Measurements from ENCODE around the gene GRIA3.
"Not testable (repeated sequence)": the region's sequence is repeated elsewhere in the genome, so short reads cannot be mapped to it uniquely, and the experiment has no call there.

Gene GRIA3

DNA sequence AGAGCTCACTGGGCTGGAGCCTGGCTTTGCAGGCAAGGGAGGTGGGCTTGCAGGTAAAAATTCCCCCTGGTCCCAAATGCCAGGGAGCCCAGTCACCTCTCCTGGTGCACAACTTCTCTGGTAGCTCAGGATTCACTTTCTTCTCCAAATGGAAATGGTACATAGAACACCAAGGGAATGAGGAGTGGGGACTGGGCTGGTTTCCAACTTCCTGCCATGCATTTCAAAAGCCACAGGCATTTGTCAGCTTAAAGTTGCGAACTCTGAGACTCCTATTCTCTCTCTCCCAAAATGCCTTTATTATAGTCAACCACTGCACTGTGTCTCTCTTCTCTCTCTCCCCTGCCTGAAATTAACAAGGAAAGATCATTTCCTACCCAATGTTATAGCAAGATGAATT lies 177.3 kb downstream of the GRIA3 start:
- DNase-seq = no peak

DNA sequence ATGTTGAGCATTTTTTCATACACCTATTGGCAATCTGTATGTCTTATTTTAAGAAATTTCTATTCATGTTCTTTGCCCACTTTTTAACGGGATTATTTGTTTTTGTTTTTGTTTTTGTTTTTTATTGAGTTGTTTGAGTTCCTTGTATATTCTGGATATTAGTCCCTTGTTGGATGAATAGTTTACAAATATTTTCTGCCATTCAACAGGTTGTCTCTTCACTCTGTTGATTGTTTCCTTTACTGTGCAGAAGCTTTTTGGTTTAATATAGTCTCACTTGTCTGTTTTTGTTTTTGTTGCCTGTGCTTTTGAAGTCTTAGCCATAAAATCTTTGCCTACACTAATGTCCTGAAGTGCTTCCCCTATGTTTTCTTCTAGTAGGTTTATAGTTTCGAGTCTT lies 202.1 kb downstream of the GRIA3 start:
- not testable (repeated sequence) for DNase-seq

DNA sequence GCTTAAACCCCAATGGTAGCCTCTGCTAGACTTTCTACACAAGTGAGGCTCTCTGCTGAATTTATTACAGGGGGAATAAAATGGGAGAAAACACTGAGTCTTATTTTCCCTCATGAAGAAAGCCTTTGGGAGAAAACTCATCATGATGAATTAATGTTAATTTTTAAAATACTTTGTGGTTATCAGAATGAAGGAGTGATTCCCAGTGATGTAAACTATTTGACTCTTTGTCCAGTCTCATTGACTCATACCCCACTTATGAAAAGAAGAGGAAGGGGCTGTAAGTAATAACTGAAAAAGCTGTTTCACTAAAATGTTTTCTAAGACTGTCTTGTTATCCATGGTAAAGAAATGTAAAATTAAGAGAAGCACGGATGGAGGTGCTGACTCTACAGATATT lies 208.8 kb downstream of the GRIA3 start:
- DNase-seq = no peak

GRCh38 chrX:123399709-123400108 lies 215.6 kb downstream of the GRIA3 start:
- DNase-seq = no peak

GRCh38 chrX:123405231-123405630 lies 221.2 kb downstream of the GRIA3 start:
- DNase-seq = no peak

DNA sequence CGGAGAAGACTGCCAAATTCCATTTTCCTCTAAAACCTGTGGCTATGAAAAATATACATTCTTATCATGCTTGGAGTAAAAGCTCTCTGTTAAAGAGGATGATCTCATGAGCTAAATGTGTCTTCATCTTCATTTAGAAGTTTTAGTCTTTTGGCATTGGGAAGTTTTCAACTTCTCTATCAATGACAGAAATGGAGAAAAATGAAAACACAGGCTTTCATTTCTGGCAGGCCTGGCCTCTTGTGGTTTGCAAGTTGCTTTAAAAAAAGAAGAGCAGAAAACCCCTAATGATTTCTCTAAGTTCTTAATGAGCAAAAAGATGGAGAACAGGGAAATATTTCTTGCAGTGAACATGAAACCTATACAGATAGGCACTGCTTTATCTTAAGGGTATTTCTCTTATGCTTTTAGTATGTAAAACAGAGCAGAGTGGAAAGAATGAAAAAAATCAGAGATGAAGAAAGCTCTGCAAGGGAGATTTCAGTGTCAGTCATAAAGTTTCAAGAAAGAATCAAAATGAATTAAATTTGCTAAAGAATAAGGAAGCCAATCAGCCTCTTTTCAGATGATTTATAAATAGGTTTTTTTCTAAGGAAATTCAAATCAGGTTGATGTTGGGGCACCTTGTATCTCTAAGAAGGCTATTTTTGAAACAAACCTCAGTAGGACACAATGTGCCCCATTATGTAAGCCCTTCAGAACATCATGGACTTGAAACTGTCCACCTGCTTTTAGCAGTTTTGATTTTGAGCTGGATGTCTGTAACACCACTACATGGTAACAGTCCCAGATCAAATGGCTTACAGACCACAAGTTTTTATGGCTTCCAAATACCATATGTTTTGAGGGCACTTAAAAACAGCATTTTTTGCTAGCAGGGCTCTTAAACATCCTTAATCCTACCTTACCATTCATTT lies 225.0 kb downstream of the GRIA3 start:
- no peak for DNase-seq

- DNase-seq = no peak
These were observed 238.8 kb downstream of the GRIA3 start for GRCh38 chrX:123422875-123423274.

GRCh38 chrX:123424546-123424945 lies 240.5 kb downstream of the GRIA3 start:
- no peak for DNase-seq

DNA sequence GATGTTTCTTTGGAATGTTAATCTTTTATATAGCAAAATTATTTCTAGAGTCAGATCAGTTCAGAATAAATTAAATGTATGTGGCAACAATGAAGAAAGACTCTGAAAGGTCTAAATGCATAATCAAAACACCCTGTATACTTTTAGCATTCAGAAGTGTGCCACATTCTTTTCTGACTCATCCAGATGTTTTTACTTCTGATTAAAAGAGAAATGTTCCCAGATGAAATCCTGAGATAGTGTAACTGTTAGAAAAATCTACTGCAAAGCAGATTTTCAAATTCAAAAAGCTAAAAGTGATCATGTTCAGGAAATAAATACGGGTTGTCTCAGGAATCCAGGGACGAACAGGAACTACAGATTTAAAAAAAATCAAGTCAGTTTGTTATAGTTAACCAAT lies 241.4 kb downstream of the GRIA3 start:
- no peak for DNase-seq

DNA sequence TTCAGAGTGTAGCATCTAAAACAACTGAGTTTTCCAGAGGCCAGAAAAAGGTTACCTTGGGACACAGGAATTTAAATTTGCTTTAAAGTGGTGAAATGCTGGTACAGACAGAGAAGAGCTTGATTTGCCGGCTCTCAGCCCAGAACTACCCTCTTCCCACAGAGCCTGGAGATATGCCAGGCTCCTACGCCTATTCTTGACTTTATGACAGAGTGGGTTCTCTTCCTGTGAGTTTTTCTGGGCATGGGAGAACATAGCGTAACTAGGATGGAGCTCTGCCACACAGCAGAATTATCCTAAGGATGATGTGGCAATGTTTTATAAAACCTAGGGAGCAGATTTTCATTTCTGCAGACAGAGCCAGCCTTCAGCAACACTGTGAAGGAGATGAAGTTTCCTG lies 241.8 kb downstream of the GRIA3 start:
- DNase-seq = no peak

DNA sequence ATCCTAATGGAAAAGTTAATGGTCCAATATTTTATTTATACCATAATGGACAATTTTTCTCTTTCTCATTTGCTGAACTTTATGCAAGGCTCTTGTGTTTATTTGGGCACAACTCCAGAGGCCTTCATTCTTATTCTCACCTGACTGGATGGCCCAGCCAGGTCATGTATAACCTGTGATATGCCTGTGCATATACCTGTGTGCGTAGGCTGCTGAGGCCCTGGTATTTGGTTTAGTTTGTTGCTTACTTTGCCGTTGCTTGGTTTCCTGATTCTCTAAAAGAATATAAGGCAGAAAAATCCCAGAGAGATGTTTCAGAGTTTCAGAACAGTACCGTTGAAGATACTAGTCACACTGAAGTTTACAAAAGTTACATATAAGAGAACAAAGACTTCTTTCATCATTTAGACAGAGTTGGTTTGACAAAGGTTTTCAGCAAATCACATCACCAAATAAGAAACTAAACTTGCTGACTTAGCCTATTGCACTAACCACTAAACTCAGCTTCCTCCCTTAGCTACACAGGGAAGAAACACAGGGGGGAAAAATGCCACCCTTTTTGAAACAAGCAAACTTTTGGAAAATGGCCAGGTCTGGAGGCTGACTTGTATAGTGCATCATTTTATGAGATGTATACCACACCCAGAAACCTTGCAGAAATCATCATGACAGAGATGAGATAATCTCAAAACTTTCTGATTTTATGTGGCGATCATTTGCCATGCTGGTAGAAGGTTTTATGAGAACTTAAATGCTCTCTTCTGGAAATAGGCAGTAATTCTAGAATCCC lies 248.5 kb downstream of the GRIA3 start:
- no peak for DNase-seq

DNA sequence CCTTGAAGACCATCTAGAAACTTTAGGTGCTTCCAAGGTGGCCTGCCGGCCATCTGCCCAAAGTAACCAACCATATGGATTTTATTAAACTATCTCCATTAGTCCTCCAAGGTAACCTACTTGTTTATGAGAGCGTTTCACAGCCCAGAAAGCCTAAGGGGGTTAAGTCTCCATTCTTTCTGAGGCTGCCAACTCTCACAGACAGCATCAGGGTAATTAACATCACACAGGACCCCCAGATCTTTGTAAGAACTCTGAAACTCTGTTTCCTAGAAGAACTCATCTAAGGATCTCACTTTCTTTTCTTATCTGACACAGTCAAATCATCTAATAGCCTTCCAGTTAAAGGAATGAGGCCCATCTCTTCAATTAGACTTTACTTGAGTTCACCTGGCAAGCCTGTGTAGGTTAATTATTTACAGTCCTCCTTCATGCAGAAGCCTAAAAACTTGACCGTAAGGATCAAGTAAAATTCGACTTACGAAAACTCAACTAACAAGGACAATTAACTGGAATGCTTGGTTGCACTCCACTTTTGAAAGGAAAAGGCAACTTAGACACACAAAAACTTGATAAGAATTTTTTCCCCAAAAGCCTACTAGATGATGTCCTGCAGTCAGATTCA lies 252.5 kb downstream of the GRIA3 start:
- DNase-seq = no peak

DNA sequence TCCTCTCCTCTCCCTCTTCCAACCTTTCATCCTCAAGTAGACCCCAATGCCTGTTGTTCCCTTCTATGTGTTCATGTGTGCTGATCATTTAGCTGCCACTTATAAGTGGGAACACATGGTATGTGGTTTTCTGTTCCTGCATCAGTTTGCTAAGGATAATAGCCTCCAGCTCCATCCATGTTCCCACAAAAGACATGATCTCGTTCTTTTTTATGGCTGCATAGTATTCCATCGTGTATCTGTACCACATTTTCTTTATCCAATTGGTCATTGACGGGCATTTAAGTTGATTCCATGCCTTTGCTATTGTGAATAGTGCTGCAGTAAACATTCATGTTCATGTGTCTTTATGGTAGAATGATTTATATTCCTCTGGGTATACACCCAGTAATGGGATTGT lies 255.8 kb downstream of the GRIA3 start:
- not testable (repeated sequence) for DNase-seq

GRCh38 chrX:123442764-123443163 lies 258.7 kb downstream of the GRIA3 start:
- no peak for DNase-seq

DNA sequence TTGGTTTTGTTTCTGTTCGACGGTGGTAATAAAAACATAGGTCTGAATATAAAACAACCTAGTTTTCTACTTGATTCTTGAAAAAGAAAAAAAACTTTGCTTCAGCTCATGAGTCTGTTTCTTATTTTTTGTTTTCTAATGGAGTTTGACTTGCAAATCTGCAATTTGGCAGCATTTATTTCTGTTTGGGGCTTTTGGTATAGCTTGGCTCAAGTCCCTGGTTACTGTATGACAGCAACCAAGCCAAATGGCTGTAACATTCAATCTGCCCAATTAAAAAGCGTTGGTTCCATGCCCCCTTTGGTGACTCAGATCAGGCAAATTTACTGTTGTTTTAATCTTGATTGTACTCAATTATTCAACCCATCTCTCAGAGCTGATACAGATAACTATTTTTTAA lies 263.4 kb downstream of the GRIA3 start:
- DNase-seq = no peak

- DNase-seq = no peak
These were observed 265.3 kb downstream of the GRIA3 start for GRCh38 chrX:123449335-123449734.

- peak; percentile 7 for DNase-seq
These were observed 266.1 kb downstream of the GRIA3 start for GRCh38 chrX:123450222-123450621.

- DNase-seq = no peak
These were observed 270.8 kb downstream of the GRIA3 start for GRCh38 chrX:123454712-123455431.

GRCh38 chrX:123455693-123456092 lies 271.6 kb downstream of the GRIA3 start:
- no peak for DNase-seq

GRCh38 chrX:123464709-123465108 lies 280.6 kb downstream of the GRIA3 start:
- no peak for DNase-seq

DNA sequence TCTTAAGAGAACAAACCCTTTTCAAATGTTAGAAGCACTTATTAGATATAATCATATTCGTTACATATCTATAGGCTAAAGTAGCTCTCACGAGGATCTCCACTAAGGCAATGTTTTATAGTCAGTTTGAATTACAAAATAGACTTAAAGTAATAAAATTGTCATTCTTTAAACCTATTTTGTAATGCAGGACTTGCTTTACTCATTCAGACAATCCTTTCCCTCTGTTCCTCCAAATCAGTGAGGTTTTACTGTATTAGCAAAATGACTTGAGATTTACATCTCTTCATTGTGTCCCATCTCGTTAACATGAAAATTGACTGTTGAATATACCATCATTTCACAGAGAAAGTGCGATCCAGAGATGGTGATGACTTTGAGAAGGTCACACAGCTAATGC lies 284.4 kb downstream of the GRIA3 start:
- DNase-seq = no peak

DNA sequence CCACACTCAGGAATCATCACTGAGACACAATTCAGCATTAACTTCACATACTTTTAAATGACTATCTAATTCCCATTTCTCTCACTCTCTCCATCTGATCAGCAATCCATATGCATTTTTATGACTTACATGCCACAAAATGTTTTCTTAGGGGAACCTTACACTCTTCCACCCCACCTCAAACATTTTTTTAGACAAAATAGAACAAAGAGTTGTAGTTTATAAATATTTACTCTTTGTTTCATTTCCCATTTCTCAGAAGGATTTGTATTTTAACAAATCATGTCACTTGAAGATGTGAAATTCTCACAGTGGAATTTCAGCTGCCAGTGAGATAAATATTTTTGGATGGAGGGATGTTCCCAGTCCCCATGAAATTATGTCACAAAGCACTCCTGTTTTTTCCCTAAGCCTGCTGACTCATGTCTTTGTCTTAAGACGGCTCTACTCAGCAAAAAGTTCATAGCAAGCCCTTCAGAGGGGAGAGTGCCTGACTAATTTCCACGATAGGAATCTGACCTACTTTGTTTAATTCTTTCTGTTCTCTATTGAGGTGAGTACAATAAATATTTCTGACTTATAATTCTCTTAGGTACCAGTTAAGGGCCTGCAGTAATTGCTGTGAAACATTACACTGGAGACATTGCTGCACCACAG lies 291.1 kb downstream of the GRIA3 start:
- DNase-seq = no peak

Measured in NCI-H146 (cell line).